HCT116 (cell line): Measurements from ENCODE around the gene IRF2. TPM values are rescaled to one million over a fixed set of nuclear protein-coding genes. Genes with fewer than 3 reads are reported as not detected.

Experiments used
- ATAC-seq: fragments of 200-7000 bp; cut with Tn5 transposase; 2 replicates; pipeline ENCODE4 v1.9.1; 2020; ENCODE audit warnings: mild to moderate bottlenecking, moderate library complexity
- BruUV-seq: library from RNA; stranded (reverse); fragments of 400-500 nt; replicated peaks from 2 replicates; lab custom pipeline; 2021; lab: Mats Ljungman, UMichigan
- CTCF ChIA-PET: fragments of 300-600 bp; sonication (Branson Sonifier 250); formaldehyde crosslinking; loops from one replicate; lab custom pipeline; 2021; ENCODE audit warnings: antibody characterized with exemption; lab: Charles Lee
- POLR2A ChIA-PET: fragments of 300-600, 350-600 bp; sonication (Branson Sonifier 250); formaldehyde crosslinking; loops from one replicate; lab custom pipeline; 2021; ENCODE audit warnings: antibody characterized with exemption; lab: Charles Lee
- RAD21 ChIA-PET, 2 experiments: fragments of 300-600 bp; sonication (Branson Sonifier 250); formaldehyde crosslinking; loops; one replicate each; lab custom pipeline; 2023; ENCODE audit warnings: low total read pairs in 2 of 2; ENCODE audit not compliant: uncharacterized antibody in 2 of 2, unreplicated experiment in 2 of 2, low non-redundant PET in 1 of 2; lab: Charles Lee
- DNase-seq: peaks from one replicate; pipeline ENCODE4 v3.0.0-alpha.2; 2010; ENCODE audit warnings: low read depth, low spot score
- H2AFZ ChIP-seq: fragments of 200-600 bp; shearing (Covaris generic), sonication (generic); 2 replicates; pipeline ENCODE4 v1.6.1; 2017; ENCODE audit warnings: low read depth, mixed run types, mixed read lengths, antibody characterized with exemption, low read length; ENCODE audit not compliant: poor library complexity, severe bottlenecking
- H3K27ac ChIP-seq: 2 replicates; pipeline ENCODE4 v1.5.1; 2012; ENCODE audit warnings: low read depth, low read length
- H3K27me3 ChIP-seq: fragments of 200-600 bp; sonication (generic); 2 replicates; pipeline ENCODE4 v1.6.1; 2016; ENCODE audit warnings: mixed run types, low read length, mixed read lengths; ENCODE audit not compliant: insufficient read depth
- H3K36me3 ChIP-seq, 2 experiments: fragments of 200-500 bp in 1 of 2; fragments of 200-600 bp in 1 of 2; sonication (Bioruptor generic) in 1 of 2; sonication (generic) in 1 of 2; 2 replicates each; pipeline versions ENCODE4 v1.5.1 to v1.6.1; 2014 to 2016; ENCODE audit warnings: low read length in 2 of 2, inconsistent platforms in 1 of 2, mixed read lengths in 1 of 2, mixed run types in 1 of 2; ENCODE audit not compliant: insufficient read depth in 2 of 2, control insufficient read depth in 1 of 2
- H3K4me1 ChIP-seq, 2 experiments: fragments of 200-600 bp in 1 of 2; sonication (generic) in 1 of 2; 2 replicates each; pipeline versions ENCODE4 v1.5.1 to v1.6.1; 2012 to 2017; ENCODE audit warnings: low read length in 2 of 2, inconsistent platforms in 1 of 2, mild to moderate bottlenecking in 1 of 2, mixed read lengths in 1 of 2, mixed run types in 1 of 2, moderate library complexity in 1 of 2; ENCODE audit not compliant: insufficient read depth in 2 of 2, control insufficient read depth in 1 of 2
- H3K4me2 ChIP-seq: fragments of 200-600 bp; sonication (generic); 2 replicates; pipeline ENCODE4 v1.6.1; 2017; ENCODE audit warnings: mixed run types, low read length, mixed read lengths
- H3K4me3 ChIP-seq, 2 experiments: fragments of 200-600 bp in 1 of 2; sonication (generic) in 1 of 2; replicated peaks in 1 of 2; 2 replicates each; pipeline ENCODE4 v1.5.1; 2011 to 2016; ENCODE audit warnings: low read length in 2 of 2, control low read depth in 1 of 2, low read depth in 1 of 2, mild to moderate bottlenecking in 1 of 2, mixed read lengths in 1 of 2, mixed run types in 1 of 2
- H3K79me2 ChIP-seq: fragments of 200-600 bp; sonication (generic); 2 replicates; pipeline ENCODE4 v1.6.1; 2017; ENCODE audit warnings: mild to moderate bottlenecking, mixed run types, low read length, moderate library complexity, mixed read lengths; ENCODE audit not compliant: insufficient read depth
- H3K9ac ChIP-seq: fragments of 200-600 bp; sonication (generic); 2 replicates; pipeline ENCODE4 v1.6.1; 2016; ENCODE audit warnings: low read length, mixed read lengths
- H3K9me2 ChIP-seq: fragments of 200-600 bp; sonication (generic), shearing (Covaris generic); 2 replicates; pipeline ENCODE4 v1.6.1; 2017; ENCODE audit warnings: mixed run types, mild to moderate bottlenecking, moderate library complexity; ENCODE audit not compliant: insufficient read depth
- H3K9me3 ChIP-seq, 2 experiments: fragments of 200-500 bp in 1 of 2; fragments of 200-600 bp in 1 of 2; sonication (Bioruptor generic) in 1 of 2; sonication (generic) in 1 of 2; 2 replicates each; pipeline ENCODE4 v1.6.1; 2014 to 2017; ENCODE audit warnings: low read length in 2 of 2, mixed read lengths in 2 of 2, inconsistent platforms in 1 of 2, low read depth in 1 of 2, mild to moderate bottlenecking in 1 of 2, mixed run types in 1 of 2, moderate library complexity in 1 of 2; ENCODE audit not compliant: control insufficient read depth in 1 of 2, insufficient read depth in 1 of 2
- H4K20me1 ChIP-seq: fragments of 200-600 bp; sonication (generic), shearing (Covaris generic); 2 replicates; pipeline ENCODE4 v1.6.1; 2017; ENCODE audit warnings: mixed run types, mild to moderate bottlenecking, moderate library complexity; ENCODE audit not compliant: insufficient read depth
- EGR1 ChIP-seq: IDR thresholded peaks from 2 replicates; pipeline ENCODE4 v1.6.1; 2012; ENCODE audit warnings: low read depth
- EZH2phosphoT487 ChIP-seq: fragments of 200-600 bp; IDR thresholded peaks from 2 replicates; pipeline ENCODE4 v1.6.1; 2018; ENCODE audit warnings: antibody characterized with exemption, borderline replicate concordance
- FOSL1 ChIP-seq: IDR thresholded peaks from 2 replicates; pipeline ENCODE4 v1.6.1; 2012; ENCODE audit warnings: low read depth
- JUND ChIP-seq: IDR thresholded peaks from 2 replicates; pipeline ENCODE4 v1.6.1; 2012
- SIN3A ChIP-seq: IDR thresholded peaks from 2 replicates; pipeline ENCODE4 v1.6.1; 2012; ENCODE audit warnings: low read depth
- TCF7L2 ChIP-seq: IDR thresholded peaks from 2 replicates; pipeline ENCODE4 v1.7.0; 2011; ENCODE audit warnings: borderline replicate concordance, inconsistent platforms; ENCODE audit not compliant: insufficient read depth, insufficient read length; ENCODE audit errors: extremely low read depth
- YY1 ChIP-seq: IDR thresholded peaks from 2 replicates; pipeline ENCODE4 v1.6.1; 2011; ENCODE audit warnings: low read length, low read depth, moderate library complexity, mild to moderate bottlenecking; ENCODE audit not compliant: insufficient replicate concordance; ENCODE audit errors: extremely low read depth
- ZFX ChIP-seq: fragments of 450-650 bp; IDR thresholded peaks from 2 replicates; pipeline ENCODE4 v1.6.1; 2017
- ZNF274 ChIP-seq: fragments of 200-500 bp; sonication (Bioruptor generic); IDR thresholded peaks from 2 replicates; pipeline ENCODE4 v1.6.1; 2014; ENCODE audit warnings: mild to moderate bottlenecking, low read depth, low read length, inconsistent platforms
- intact Hi-C: fragments of 100-400 bp; cut with micrococcal nuclease; formaldehyde crosslinking; loops from 2 replicates; pipeline ENCODE4 v1.10.0; 2022
- total RNA-seq: library from RNA; stranded (reverse); gene quantifications from one replicate; pipeline ENCODE4 v1.2.1, GENCODE V29; 2021; ENCODE audit not compliant: unreplicated experiment
- TF ChIP-seq, protein P1 (sequence below): IDR thresholded peaks from 2 replicates; pipeline ENCODE4 v1.6.1; 2012
- TF ChIP-seq, protein P2 (sequence below): IDR thresholded peaks from 2 replicates; pipeline ENCODE4 v1.6.1; 2012

Gene IRF2
- total RNA-seq, 1 experiment from 2014 or later, result 10.6 TPM

DNA sequence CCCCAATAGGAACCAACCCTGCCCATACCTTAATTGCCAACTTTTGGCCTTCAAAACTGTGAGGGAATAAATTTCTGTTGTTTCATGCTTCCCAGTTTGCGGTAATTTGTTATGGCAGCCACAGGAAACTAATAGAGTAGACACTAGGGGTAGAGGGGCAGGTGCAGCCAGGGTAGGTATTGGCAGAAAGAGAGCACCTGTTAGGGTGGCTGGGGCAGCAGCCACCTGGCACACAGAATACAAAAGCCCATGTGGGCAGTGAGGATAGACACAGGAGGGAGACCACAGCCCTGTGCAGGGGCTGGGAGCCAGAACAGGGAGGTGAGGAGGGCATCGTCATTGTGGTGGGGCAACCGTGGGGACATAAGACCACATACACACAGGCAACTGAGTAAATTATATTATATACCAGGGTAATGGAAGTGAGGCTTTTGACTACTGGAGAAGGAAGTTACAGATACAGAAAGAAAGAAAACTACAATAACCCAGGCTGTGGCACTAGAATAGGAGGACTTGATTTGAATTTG is 28.2 kb downstream of the IRF2 start:
- no peak overlapping the region for H3K4me3 ChIP-seq
- H3K9ac ChIP-seq, result no peak overlapping the region
- no peaks in the 10 kb centered on the region for H3K4me1 ChIP-seq
- ChIA-PET POLR2A (no interaction called here), CTCF (no interaction called here), RAD21 (no interaction called here)
- no peak overlapping the region for H3K4me2 ChIP-seq
- no peak overlapping the region for H2AFZ ChIP-seq
- no peaks in the 10 kb centered on the region for H3K36me3 ChIP-seq
- no peaks in the 10 kb centered on the region for H3K9me2 ChIP-seq
- no peak overlapping the region for H3K27ac ChIP-seq
- H3K9me3 ChIP-seq, result no peaks in the 10 kb centered on the region
- BruUV-seq, result no TSS peak
- H4K20me1 ChIP-seq, result no peaks in the 10 kb centered on the region
- ATAC-seq (no peak), DNase-seq (no peak)
- TF ChIP-seq SIN3A, result no peak
- TF ChIP-seq, protein P1, sequence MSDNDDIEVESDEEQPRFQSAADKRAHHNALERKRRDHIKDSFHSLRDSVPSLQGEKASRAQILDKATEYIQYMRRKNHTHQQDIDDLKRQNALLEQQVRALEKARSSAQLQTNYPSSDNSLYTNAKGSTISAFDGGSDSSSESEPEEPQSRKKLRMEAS, result no peak
- no peak for TF ChIP-seq ZFX
- no peak for TF ChIP-seq FOSL1
- H3K79me2 ChIP-seq, result no peaks in the 10 kb centered on the region
- no peaks in the 10 kb centered on the region for H3K27me3 ChIP-seq
- intact Hi-C loops, result no loop called here

DNA sequence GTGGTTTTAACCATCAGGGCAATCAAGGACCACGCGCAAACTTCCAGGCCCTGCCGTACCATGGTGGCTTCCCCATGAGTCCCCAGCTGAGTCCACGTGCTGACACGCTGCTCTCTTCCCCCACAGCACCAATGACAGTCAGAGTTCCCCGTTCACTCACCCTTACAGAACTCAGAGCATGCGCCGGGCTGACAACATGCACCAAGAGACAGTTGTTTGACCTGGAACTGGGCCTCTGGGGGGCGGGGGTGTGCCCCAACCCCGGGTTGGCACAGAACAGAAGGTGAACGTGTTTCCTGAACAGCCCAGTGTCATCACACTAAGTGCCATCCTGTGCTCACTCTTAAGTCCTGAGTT is 29.4 kb downstream of the IRF2 start:
- H3K9ac ChIP-seq, result no peak overlapping the region
- no peaks in the 10 kb centered on the region for H4K20me1 ChIP-seq
- ChIA-PET CTCF (no interaction called here), POLR2A (no interaction called here), RAD21 (no interaction called here)
- no peaks in the 10 kb centered on the region for H3K9me3 ChIP-seq
- no peaks in the 10 kb centered on the region for H3K9me2 ChIP-seq
- no TSS peak for BruUV-seq
- no peak overlapping the region for H3K4me3 ChIP-seq
- no peak for ATAC-seq
- TF ChIP-seq, protein P2, sequence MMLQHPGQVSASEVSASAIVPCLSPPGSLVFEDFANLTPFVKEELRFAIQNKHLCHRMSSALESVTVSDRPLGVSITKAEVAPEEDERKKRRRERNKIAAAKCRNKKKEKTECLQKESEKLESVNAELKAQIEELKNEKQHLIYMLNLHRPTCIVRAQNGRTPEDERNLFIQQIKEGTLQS, result no peak
- TF ChIP-seq, protein P1, result no peak
- TF ChIP-seq EZH2phosphoT487, result no peak
- TF ChIP-seq EGR1, result no peak
- no peak for TF ChIP-seq JUND
- TF ChIP-seq ZNF274, result no peak
- TF ChIP-seq TCF7L2, result no peak
- TF ChIP-seq ZFX, result no peak
- TF ChIP-seq FOSL1, result no peak
- TF ChIP-seq YY1, result no peak
- intact Hi-C loops, result no loop called here
- no peaks in the 10 kb centered on the region for H3K4me1 ChIP-seq
- no peak for DNase-seq
- H3K79me2 ChIP-seq, result no peaks in the 10 kb centered on the region
- H3K27me3 ChIP-seq, result no peaks in the 10 kb centered on the region
- H3K36me3 ChIP-seq, result no peaks in the 10 kb centered on the region
- no peak overlapping the region for H3K4me2 ChIP-seq
- H3K27ac ChIP-seq, result no peak overlapping the region
- no peak overlapping the region for H2AFZ ChIP-seq
